Ovary (tissue), 9 donors: ENCODE data around the gene CTPS2. TPM values are rescaled to one million over a fixed set of nuclear protein-coding genes. Genes with fewer than 3 reads are reported as not detected.

Experiments used
- DNase-seq, 5 donors: peaks; one replicate each; pipeline ENCODE4 v3.0.0-alpha.2; 2019 to 2020
- H3K27ac ChIP-seq, 2 donors: fragments of 200-600 bp; one replicate each; pipeline versions ENCODE4 v1.5.1 to v1.8.0; 2019 to 2022
- H3K27me3 ChIP-seq: fragments of 200-600 bp; one replicate; pipeline ENCODE4 v1.8.0; 2022
- H3K36me3 ChIP-seq: fragments of 200-600 bp; sonication (generic); one replicate; pipeline ENCODE4 v1.5.1; 2019
- H3K4me1 ChIP-seq: one replicate; pipeline ENCODE4 v1.8.1; 2013; ENCODE audit warnings: mild to moderate bottlenecking, moderate library complexity; ENCODE audit not compliant: insufficient read depth
- H3K4me3 ChIP-seq: fragments of 200-600 bp; sonication (generic); one replicate; pipeline ENCODE4 v1.5.1; 2017
- H3K9me3 ChIP-seq, 2 donors: fragments of 200-600 bp in 1 of 2; sonication (generic) in 1 of 2; one replicate each; pipeline versions ENCODE4 v1.5.1 to v1.8.1; 2013 to 2019; ENCODE audit warnings: mild to moderate bottlenecking in 1 of 2, moderate library complexity in 1 of 2
- EP300 ChIP-seq: sonication (generic); formaldehyde crosslinking; IDR thresholded peaks from one replicate; pipeline ENCODE4 v1.6.1; 2017; ENCODE audit warnings: antibody characterized with exemption
- POLR2A ChIP-seq: fragments of 450-650 bp; IDR thresholded peaks from one replicate; pipeline ENCODE4 v1.6.1; 2017; ENCODE audit warnings: antibody characterized with exemption, mild to moderate bottlenecking, moderate library complexity
- WGBS, 3 donors: extraction: QIAGEN DNeasy Blood & Tissue Kit in 1 of 3; methylation state at CpG; one replicate each; pipeline versions ENCODE4 v1.1.5 to v1.1.7; 2013 to 2017; 5-methylcytosine and 5-hydroxymethylcytosine counted together
- intact Hi-C, 4 donors: fragments of 100-400 bp; cut with DNase I; formaldehyde crosslinking; loops; one replicate each; pipeline versions ENCODE4 v1.11.0 to v1.15.1; 2022 to 2023
- polyA plus RNA-seq, 2 donors: library from polyadenylated mRNA; stranded (reverse); fragments of 200-250 nt in 1 of 2; fragments of 350-450 nt in 1 of 2; fragmentation: Illumina TruSeq in 1 of 2; extraction: RNeasy Lipid Tissue Mini Kit (QIAGEN cat#74804) in 1 of 2; gene quantifications; one replicate each; pipeline ENCODE4 v1.2.3, GENCODE V29; 2013 to 2014
- total RNA-seq, 7 donors: library from RNA; depleted of rRNA in 2 of 7; stranded (reverse); fragments of >200 nt in 2 of 7; fragmentation: NEBNext Ultra II Directional in 3 of 7; extraction: Animal tissue kit (Norgen Biotek cat#: 25700) in 3 of 7; gene quantifications; one replicate each; pipeline versions ENCODE4 v1.1.0 to v1.2.4, GENCODE V29; 2016 to 2023
- TF ChIP-seq, protein P1 (sequence below), 3 donors: fragments of 450-650 bp in 2 of 3; fragments of 200-600 bp in 1 of 3; IDR thresholded peaks; one replicate each; pipeline versions ENCODE4 v1.5.1 to v1.8.0; 2016 to 2022; ENCODE audit warnings: antibody characterized with exemption in 3 of 3, mild to moderate bottlenecking in 1 of 3
- donor health status: DM: no; HTN: no; CAD: no; lungs with moderate emphysema.
- donor health status: DM: no; HTN: no; CAD: no.
- donor health status: Bipolar disorder and iron deficiency.
- donor health status: DM: yes; HTN: yes; CAD: no.
- donor health status: DM: no; HTN: no; CAD: no.
- donor health status: DM: yes; HTN: yes; CAD: no.

The CTPS2 gene
- total and polyA plus RNA-seq, 9 donors = 10.6 to 26.3 (median 17.2) TPM

DNA sequence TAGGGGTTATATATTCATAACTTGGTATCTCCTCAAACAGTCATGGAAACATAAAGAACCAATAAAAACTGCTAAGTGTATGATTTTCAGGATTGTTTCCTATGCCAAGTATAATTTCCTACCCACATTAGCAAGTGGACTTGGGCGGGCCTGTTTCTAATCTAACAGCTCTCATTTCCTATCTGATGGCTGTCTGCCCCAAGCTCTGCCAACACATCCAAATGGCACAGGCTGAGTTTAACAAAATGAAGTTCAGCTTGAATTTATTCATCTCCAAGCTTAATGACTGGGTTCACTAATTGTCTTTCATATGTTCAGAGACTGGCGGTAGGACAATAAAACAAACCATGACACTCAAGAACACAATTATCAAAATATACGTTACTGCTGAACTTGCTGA, 118.0 kb downstream of the CTPS2 start:
- H3K36me3 ChIP-seq = no peaks in the 10 kb centered on the region
- DNase-seq = no peak
- 90 to 94% (median 90%) methylated on average over 3 of the region's 3 CpGs for WGBS, 3 donors
- H3K27ac ChIP-seq = no peak overlapping the region
- no peak overlapping the region for H3K4me3 ChIP-seq
- no peaks in the 10 kb centered on the region for H3K27me3 ChIP-seq
- H3K9me3 ChIP-seq = no peaks in the 10 kb centered on the region
- no peak for TF ChIP-seq POLR2A
- TF ChIP-seq EP300 = no peak
- TF ChIP-seq, protein P1, sequence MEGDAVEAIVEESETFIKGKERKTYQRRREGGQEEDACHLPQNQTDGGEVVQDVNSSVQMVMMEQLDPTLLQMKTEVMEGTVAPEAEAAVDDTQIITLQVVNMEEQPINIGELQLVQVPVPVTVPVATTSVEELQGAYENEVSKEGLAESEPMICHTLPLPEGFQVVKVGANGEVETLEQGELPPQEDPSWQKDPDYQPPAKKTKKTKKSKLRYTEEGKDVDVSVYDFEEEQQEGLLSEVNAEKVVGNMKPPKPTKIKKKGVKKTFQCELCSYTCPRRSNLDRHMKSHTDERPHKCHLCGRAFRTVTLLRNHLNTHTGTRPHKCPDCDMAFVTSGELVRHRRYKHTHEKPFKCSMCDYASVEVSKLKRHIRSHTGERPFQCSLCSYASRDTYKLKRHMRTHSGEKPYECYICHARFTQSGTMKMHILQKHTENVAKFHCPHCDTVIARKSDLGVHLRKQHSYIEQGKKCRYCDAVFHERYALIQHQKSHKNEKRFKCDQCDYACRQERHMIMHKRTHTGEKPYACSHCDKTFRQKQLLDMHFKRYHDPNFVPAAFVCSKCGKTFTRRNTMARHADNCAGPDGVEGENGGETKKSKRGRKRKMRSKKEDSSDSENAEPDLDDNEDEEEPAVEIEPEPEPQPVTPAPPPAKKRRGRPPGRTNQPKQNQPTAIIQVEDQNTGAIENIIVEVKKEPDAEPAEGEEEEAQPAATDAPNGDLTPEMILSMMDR (IDR thresholded peaks at IDR 0.05) = no peak
- intact Hi-C loops = no loop called here
- H3K4me1 ChIP-seq = no peaks in the 10 kb centered on the region

DNA sequence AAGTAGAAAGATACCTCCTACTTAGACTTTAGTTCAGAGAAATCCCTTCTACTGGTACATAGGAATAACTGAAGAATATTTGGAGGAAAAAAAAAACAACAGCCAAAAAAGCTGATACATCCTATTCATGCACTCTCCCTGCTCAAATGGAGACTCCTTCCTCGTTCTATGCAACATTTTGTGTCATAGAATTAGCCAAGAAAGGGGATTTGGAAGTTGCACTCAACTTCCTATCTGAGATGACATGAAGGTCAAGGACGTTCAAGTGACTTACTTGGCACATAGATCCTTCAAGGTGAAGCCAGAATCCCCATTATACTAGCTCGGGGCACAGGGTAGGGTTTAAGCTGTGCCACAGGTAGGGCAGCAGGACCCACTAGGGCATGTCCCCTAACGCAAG, 118.7 kb downstream of the CTPS2 start:
- intact Hi-C loops = no loop called here
- H3K36me3 ChIP-seq = no peaks in the 10 kb centered on the region
- no peaks in the 10 kb centered on the region for H3K27me3 ChIP-seq
- 66 to 75% (median 72%) methylated on average over 4 of the region's 4 CpGs for WGBS, 3 donors
- DNase-seq = no peak
- no peak overlapping the region for H3K27ac ChIP-seq
- H3K4me3 ChIP-seq = no peak overlapping the region
- TF ChIP-seq, protein P1 (IDR thresholded peaks at IDR 0.05) = no peak
- TF ChIP-seq EP300 (no peak), POLR2A (no peak)
- no peaks in the 10 kb centered on the region for H3K9me3 ChIP-seq
- H3K4me1 ChIP-seq = no peaks in the 10 kb centered on the region

DNA sequence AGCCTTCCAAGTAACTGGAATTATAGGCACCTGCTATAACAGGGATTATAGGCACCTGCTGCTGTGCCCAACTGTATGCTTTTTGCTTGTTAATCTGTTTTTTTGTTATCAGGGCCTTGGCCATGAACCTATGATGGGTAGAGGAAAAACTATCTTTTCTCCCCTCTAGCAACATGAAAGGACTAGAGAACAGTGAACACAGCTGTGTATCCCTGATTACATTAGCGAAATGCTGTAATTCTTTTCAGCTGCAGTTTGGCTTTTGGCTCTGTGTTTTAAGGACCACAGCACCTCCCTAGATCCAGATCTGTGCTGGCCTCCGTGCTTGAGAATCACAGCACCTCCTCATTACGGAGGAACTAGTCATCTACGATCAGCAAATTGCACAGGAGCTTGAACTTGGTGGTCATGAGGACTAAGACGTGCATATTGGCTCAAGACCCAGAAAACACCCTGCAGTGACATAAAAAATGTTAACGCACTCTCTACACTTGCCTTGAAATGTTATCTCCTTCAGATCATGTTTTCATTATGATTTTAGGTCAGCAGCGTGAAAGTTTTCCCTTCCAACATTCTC, 120.2 kb downstream of the CTPS2 start:
- Histone ChIP-seq H3K4me1 (no peaks in the 10 kb centered on the region), H3K27ac (no peak overlapping the region), H3K9me3 (no peaks in the 10 kb centered on the region), H3K36me3 (no peaks in the 10 kb centered on the region), H3K4me3 (no peak overlapping the region), H3K27me3 (no peaks in the 10 kb centered on the region)
- intact Hi-C loops = no loop called here
- TF ChIP-seq EP300 (no peak), POLR2A (no peak)
- TF ChIP-seq, protein P1 (IDR thresholded peaks at IDR 0.05) = no peak
- 84 to 90% (median 85%) methylated on average over 7 of the region's 7 CpGs for WGBS, 3 donors
- DNase-seq = no peak

DNA sequence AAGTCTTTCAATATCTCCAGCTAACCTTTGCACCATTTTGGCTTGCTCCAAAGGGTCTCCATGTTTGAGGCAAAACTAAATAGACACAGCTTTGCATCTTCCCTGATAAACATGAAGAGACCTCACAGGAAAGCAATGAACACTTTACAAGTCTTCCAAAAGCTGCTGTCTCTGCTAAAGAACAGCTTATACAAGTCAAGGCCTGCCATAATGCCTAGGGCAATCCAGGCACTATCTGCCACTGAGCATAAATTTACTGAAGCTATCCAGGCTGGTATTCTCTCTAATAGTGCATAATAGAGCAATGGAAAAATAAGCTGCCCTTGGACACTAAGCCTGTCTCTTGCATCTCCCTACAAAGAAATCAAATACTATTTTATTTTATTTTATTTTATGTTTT, 122.6 kb downstream of the CTPS2 start:
- intact Hi-C loops = no loop called here
- TF ChIP-seq POLR2A = no peak
- TF ChIP-seq, protein P1 (IDR thresholded peaks at IDR 0.05) = no peak
- TF ChIP-seq EP300 = no peak
- no peak for DNase-seq
- Histone ChIP-seq H3K4me3 (no peak overlapping the region), H3K27ac (no peak overlapping the region), H3K36me3 (no peaks in the 10 kb centered on the region), H3K4me1 (no peaks in the 10 kb centered on the region), H3K27me3 (no peaks in the 10 kb centered on the region), H3K9me3 (no peaks in the 10 kb centered on the region)
